H9 (cell line): ENCODE measurements around the gene GRIA2. TPM values are rescaled to one million over a fixed set of nuclear protein-coding genes. Genes with fewer than 3 reads are reported as not detected.

Source experiments
- DNase-seq: peaks from one replicate; pipeline ENCODE4 v3.0.0-alpha.2; 2017
- H2AFZ ChIP-seq: one replicate; pipeline ENCODE4 v1.6.1; 2013; ENCODE audit warnings: mild to moderate bottlenecking, low read length, control low read depth, moderate library complexity
- H2AK5ac ChIP-seq: 2 replicates; pipeline ENCODE4 v1.6.1; 2013; ENCODE audit warnings: low read length, control low read depth, mixed read lengths; ENCODE audit not compliant: insufficient read length
- H2BK120ac ChIP-seq: one replicate; pipeline ENCODE4 v1.6.1; 2013; ENCODE audit warnings: low read depth, mild to moderate bottlenecking, low read length, control low read depth, inconsistent platforms; ENCODE audit not compliant: poor library complexity, severe bottlenecking
- H2BK12ac ChIP-seq: 2 replicates; pipeline ENCODE4 v1.6.1; 2013; ENCODE audit warnings: low read length, control low read depth, mixed read lengths, low read depth; ENCODE audit not compliant: insufficient read length
- H2BK15ac ChIP-seq: 2 replicates; pipeline ENCODE4 v1.6.1; 2013; ENCODE audit warnings: low read depth, low read length, control low read depth
- H2BK20ac ChIP-seq: one replicate; pipeline ENCODE4 v1.6.1; 2013; ENCODE audit warnings: low read depth, mild to moderate bottlenecking, low read length, control low read depth, inconsistent platforms; ENCODE audit not compliant: poor library complexity, severe bottlenecking
- H2BK5ac ChIP-seq: 2 replicates; pipeline ENCODE4 v1.6.1; 2013; ENCODE audit warnings: low read length, control low read depth, mixed read lengths; ENCODE audit not compliant: insufficient read length
- H3K14ac ChIP-seq: 2 replicates; pipeline ENCODE4 v1.6.1; 2013; ENCODE audit warnings: low read length, control low read depth; ENCODE audit not compliant: insufficient read depth
- H3K18ac ChIP-seq: 2 replicates; pipeline ENCODE4 v1.6.1; 2013; ENCODE audit warnings: low read depth, mild to moderate bottlenecking, mixed read lengths, low read length, control low read depth; ENCODE audit not compliant: insufficient read length
- H3K23ac ChIP-seq: 2 replicates; pipeline ENCODE4 v1.6.1; 2013; ENCODE audit warnings: low read length, control low read depth, mixed read lengths, low read depth; ENCODE audit not compliant: insufficient read length
- H3K23me2 ChIP-seq: 2 replicates; pipeline ENCODE4 v1.6.1; 2013; ENCODE audit warnings: low read depth, mild to moderate bottlenecking, mixed read lengths, low read length, control low read depth; ENCODE audit not compliant: insufficient read length, poor library complexity, severe bottlenecking
- H3K27ac ChIP-seq: 2 replicates; pipeline ENCODE4 v1.5.1; 2013; ENCODE audit warnings: low read length, control low read depth, mixed read lengths, low read depth; ENCODE audit not compliant: insufficient read length
- H3K27me3 ChIP-seq: 2 replicates; pipeline ENCODE4 v1.6.1; 2013; ENCODE audit warnings: low read length, control low read depth, inconsistent platforms; ENCODE audit not compliant: insufficient read depth
- H3K4ac ChIP-seq: 2 replicates; pipeline ENCODE4 v1.6.1; 2013; ENCODE audit warnings: low read depth, mild to moderate bottlenecking, control low read depth, inconsistent platforms, low read length, moderate library complexity
- H3K4me1 ChIP-seq: 2 replicates; pipeline ENCODE4 v1.6.1; 2013; ENCODE audit warnings: low read length, control low read depth, inconsistent platforms; ENCODE audit not compliant: insufficient read depth
- H3K4me2 ChIP-seq: 2 replicates; pipeline ENCODE4 v1.6.1; 2013; ENCODE audit warnings: low read length, control low read depth, mixed read lengths; ENCODE audit not compliant: insufficient read length, insufficient read depth
- H3K56ac ChIP-seq: 2 replicates; pipeline ENCODE4 v1.6.1; 2013; ENCODE audit warnings: low read depth, mild to moderate bottlenecking, mixed read lengths, low read length, control low read depth; ENCODE audit not compliant: insufficient read length
- H3K79me1 ChIP-seq: 2 replicates; pipeline ENCODE4 v1.6.1; 2013; ENCODE audit warnings: low read depth, mild to moderate bottlenecking, moderate library complexity, low read length, control low read depth, inconsistent platforms; ENCODE audit not compliant: insufficient read depth, poor library complexity, severe bottlenecking
- H3K79me2 ChIP-seq: 2 replicates; pipeline ENCODE4 v1.6.1; 2013; ENCODE audit warnings: low read length, control low read depth, inconsistent platforms; ENCODE audit not compliant: insufficient read depth
- H3K9ac ChIP-seq: 2 replicates; pipeline ENCODE4 v1.6.1; 2013; ENCODE audit warnings: low read length, control low read depth, mixed read lengths; ENCODE audit not compliant: insufficient read length; ENCODE audit errors: extremely low read depth
- H3K9me3 ChIP-seq: one replicate; pipeline ENCODE4 v1.6.1; 2013; ENCODE audit warnings: low read depth, low read length, inconsistent platforms; ENCODE audit not compliant: control insufficient read depth
- H3T11ph ChIP-seq: one replicate; pipeline ENCODE4 v1.6.1; 2013; ENCODE audit warnings: mild to moderate bottlenecking, low read length, control low read depth, inconsistent platforms
- H4K20me1 ChIP-seq: one replicate; pipeline ENCODE4 v1.6.1; 2013; ENCODE audit not compliant: control insufficient read depth, insufficient read length, insufficient read depth
- H4K5ac ChIP-seq: 2 replicates; pipeline ENCODE4 v1.6.1; 2013; ENCODE audit warnings: low read depth, mild to moderate bottlenecking, mixed read lengths, low read length, control low read depth; ENCODE audit not compliant: insufficient read length
- H4K8ac ChIP-seq: replicated peaks from 2 replicates; pipeline ENCODE4 v1.6.1; 2013; ENCODE audit warnings: low read length, control low read depth, mixed read lengths, low read depth; ENCODE audit not compliant: insufficient read length
- H4K91ac ChIP-seq: 2 replicates; pipeline ENCODE4 v1.6.1; 2013; ENCODE audit warnings: low read depth, mild to moderate bottlenecking, moderate library complexity, mixed read lengths, low read length, control low read depth; ENCODE audit not compliant: insufficient read length
- H3K27ac Mint-ChIP-seq, 3 experiments: 2 replicates in 2 of 3; 3 replicates in 1 of 3; pipeline ENCODE4 v1.8.0; 2020 to 2021; ENCODE audit warnings: mixed read lengths in 3 of 3, mild to moderate bottlenecking in 1 of 3, moderate library complexity in 1 of 3
- H3K27me3 Mint-ChIP-seq: 2 replicates; pipeline ENCODE4 v1.8.0; 2021; ENCODE audit warnings: low read depth, mild to moderate bottlenecking, moderate library complexity, mixed read lengths
- H3K36me3 Mint-ChIP-seq, 3 experiments: 2 replicates in 2 of 3; 3 replicates in 1 of 3; pipeline ENCODE4 v1.8.0; 2020 to 2021; ENCODE audit warnings: low read depth in 3 of 3, mixed read lengths in 3 of 3; ENCODE audit not compliant: insufficient read depth in 1 of 3
- H3K4me1 Mint-ChIP-seq, 2 experiments: 2 replicates each; pipeline ENCODE4 v1.8.0; 2020; ENCODE audit warnings: mixed read lengths in 2 of 2
- H3K4me3 Mint-ChIP-seq, 2 experiments: 2 replicates in 1 of 2; 3 replicates in 1 of 2; pipeline ENCODE4 v1.8.0; 2020 to 2021; ENCODE audit warnings: mild to moderate bottlenecking in 2 of 2, mixed read lengths in 2 of 2, moderate library complexity in 1 of 2
- H3K9me3 Mint-ChIP-seq, 2 experiments: 2 replicates in 1 of 2; 3 replicates in 1 of 2; pipeline ENCODE4 v1.8.0; 2020; ENCODE audit warnings: mild to moderate bottlenecking in 2 of 2, mixed read lengths in 2 of 2, moderate library complexity in 1 of 2
- WGBS: extraction: QIAGEN DNeasy Blood & Tissue Kit; methylation state at CpG from one replicate; pipeline ENCODE4 v1.1.7; 2013; ENCODE audit warnings: missing lambda C conversion rate, low lambda C conversion rate, mixed read lengths; ENCODE audit not compliant: insufficient read length; ENCODE audit errors: extremely low coverage; 5-methylcytosine and 5-hydroxymethylcytosine counted together
- total RNA-seq: library from RNA; stranded (reverse); gene quantifications from 2 replicates; pipeline ENCODE4 v1.2.1, GENCODE V29; 2021
- TF ChIP-seq, protein P1 (sequence below): fragments of 200-600 bp; sonication (generic); conservative IDR thresholded peaks from 3 replicates; pipeline ENCODE4 v1.8.0; 2021; ENCODE audit warnings: antibody characterized with exemption, mild to moderate bottlenecking

GRIA2 gene
- total RNA-seq, 1 experiment from 2014 or later, result not detected

DNA sequence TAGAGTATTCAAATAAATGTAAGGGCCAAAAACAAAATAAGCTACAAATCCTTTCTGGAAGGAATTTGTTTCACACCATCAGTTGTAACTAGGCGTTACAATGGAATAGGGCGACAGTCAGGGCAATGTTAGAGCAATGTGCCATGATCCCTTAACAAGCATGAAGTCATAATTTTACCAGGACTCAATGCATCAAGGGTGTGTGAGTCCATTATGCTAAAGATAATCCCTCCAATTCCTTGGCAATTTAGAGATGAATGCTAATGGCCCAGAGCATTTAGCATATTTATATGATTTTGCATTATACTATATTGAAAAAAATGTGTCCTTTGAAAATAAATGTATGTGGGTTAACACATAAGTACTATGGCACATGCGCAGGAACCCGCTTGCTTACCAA lies 73.1 kb downstream of the GRIA2 start:
- Histone ChIP-seq H2BK120ac (no peak overlapping the region), H3K23ac (no peak overlapping the region), H3K27ac (no peak overlapping the region), H2AFZ (no peak overlapping the region), H3K4me1 (no peaks in the 10 kb centered on the region), H3K4ac (no peak overlapping the region), H3K79me1 (no peaks in the 10 kb centered on the region), H4K5ac (no peak overlapping the region), H3K18ac (no peak overlapping the region), H2BK20ac (no peak overlapping the region), H4K91ac (no peak overlapping the region), H3K9me3 (no peaks in the 10 kb centered on the region), H3K9ac (no peak overlapping the region), H2BK5ac (no peak overlapping the region), H3K23me2 (no peaks in the 10 kb centered on the region), H2BK12ac (no peak overlapping the region), H2BK15ac (no peak overlapping the region), H3K79me2 (no peaks in the 10 kb centered on the region), H3K14ac (no peak overlapping the region), H3T11ph (no peak overlapping the region), H4K8ac (no peak overlapping the region), H3K27me3 (no peaks in the 10 kb centered on the region), H4K20me1 (no peaks in the 10 kb centered on the region), H3K56ac (no peak overlapping the region), H2AK5ac (no peak overlapping the region), H3K4me2 (no peak overlapping the region)
- WGBS, result no CpG with 5 or more reads among the region's 4 CpGs
- Mint-ChIP-seq H3K4me1 (no peaks in the 10 kb centered on the region), H3K27ac (no peak overlapping the region), H3K4me3 (no peak overlapping the region), H3K27me3 (no peaks in the 10 kb centered on the region), H3K36me3 (no peaks in the 10 kb centered on the region), H3K9me3 (no peaks in the 10 kb centered on the region)
- DNase-seq, result no peak
- TF ChIP-seq, protein P1, sequence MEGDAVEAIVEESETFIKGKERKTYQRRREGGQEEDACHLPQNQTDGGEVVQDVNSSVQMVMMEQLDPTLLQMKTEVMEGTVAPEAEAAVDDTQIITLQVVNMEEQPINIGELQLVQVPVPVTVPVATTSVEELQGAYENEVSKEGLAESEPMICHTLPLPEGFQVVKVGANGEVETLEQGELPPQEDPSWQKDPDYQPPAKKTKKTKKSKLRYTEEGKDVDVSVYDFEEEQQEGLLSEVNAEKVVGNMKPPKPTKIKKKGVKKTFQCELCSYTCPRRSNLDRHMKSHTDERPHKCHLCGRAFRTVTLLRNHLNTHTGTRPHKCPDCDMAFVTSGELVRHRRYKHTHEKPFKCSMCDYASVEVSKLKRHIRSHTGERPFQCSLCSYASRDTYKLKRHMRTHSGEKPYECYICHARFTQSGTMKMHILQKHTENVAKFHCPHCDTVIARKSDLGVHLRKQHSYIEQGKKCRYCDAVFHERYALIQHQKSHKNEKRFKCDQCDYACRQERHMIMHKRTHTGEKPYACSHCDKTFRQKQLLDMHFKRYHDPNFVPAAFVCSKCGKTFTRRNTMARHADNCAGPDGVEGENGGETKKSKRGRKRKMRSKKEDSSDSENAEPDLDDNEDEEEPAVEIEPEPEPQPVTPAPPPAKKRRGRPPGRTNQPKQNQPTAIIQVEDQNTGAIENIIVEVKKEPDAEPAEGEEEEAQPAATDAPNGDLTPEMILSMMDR, result no peak
